HG02885 (cell line): ENCODE data around the gene TEAD1.

Experiments
- ATAC-seq: cut with Tn5 transposase; IDR thresholded peaks from one replicate; pipeline ENCODE4 v1.9.1; 2021; ENCODE audit warnings: mild to moderate bottlenecking; ENCODE audit not compliant: unreplicated experiment, poor library complexity

TEAD1 gene

GRCh38 chr11:12729941-12730340, 55.7 kb downstream of the TEAD1 start:
- no peak for ATAC-seq

GRCh38 chr11:12731841-12732336, 57.7 kb downstream of the TEAD1 start:
- no peak for ATAC-seq

- ATAC-seq, result no peak
These were observed 58.9 kb downstream of the TEAD1 start for GRCh38 chr11:12733091-12733490.

GRCh38 chr11:12734625-12735024, 60.4 kb downstream of the TEAD1 start:
- no peak for ATAC-seq

- no peak for ATAC-seq
These were observed 61.0 kb downstream of the TEAD1 start for GRCh38 chr11:12735262-12735661.

- no peak for ATAC-seq
These were observed 62.8 kb downstream of the TEAD1 start for GRCh38 chr11:12737024-12737423.

GRCh38 chr11:12741671-12742216, 67.5 kb downstream of the TEAD1 start:
- ATAC-seq, result no peak

GRCh38 chr11:12743834-12744449, 69.7 kb downstream of the TEAD1 start:
- no peak for ATAC-seq

- ATAC-seq, result no peak
These were observed 70.7 kb downstream of the TEAD1 start for GRCh38 chr11:12744826-12745502.

GRCh38 chr11:12745787-12746186, 71.6 kb downstream of the TEAD1 start:
- ATAC-seq, result no peak

GRCh38 chr11:12746593-12747097, 72.4 kb downstream of the TEAD1 start:
- ATAC-seq, result no peak

GRCh38 chr11:12748561-12748960, 74.3 kb downstream of the TEAD1 start:
- ATAC-seq, result no peak

GRCh38 chr11:12749442-12749841, 75.2 kb downstream of the TEAD1 start:
- ATAC-seq, result no peak

- no peak for ATAC-seq
These were observed 76.0 kb downstream of the TEAD1 start for GRCh38 chr11:12750181-12750580.

- no peak for ATAC-seq
These were observed 78.8 kb downstream of the TEAD1 start for GRCh38 chr11:12752868-12753524.

GRCh38 chr11:12754021-12754420, 79.8 kb downstream of the TEAD1 start:
- ATAC-seq, result no peak

- ATAC-seq, result no peak
These were observed 80.5 kb downstream of the TEAD1 start for GRCh38 chr11:12754582-12755234.

GRCh38 chr11:12755510-12756453, 81.6 kb downstream of the TEAD1 start:
- ATAC-seq, result no peak

GRCh38 chr11:12756454-12756806, 82.2 kb downstream of the TEAD1 start:
- ATAC-seq, result no peak
